ENCODE data around the gene ATG14.

- TF ChIP-seq CTCF (IDR thresholded peaks at IDR 0.05), result peak in 3 of 4 experiments; percentile 36 to 65 (median 55)
- TF ChIP-seq POLR2A (IDR thresholded peaks at IDR 0.05), result no peak
These were observed 18.5 kb upstream of the ATG14 start for GRCh38 chr14:55430024-55430690.

Measured in prostate gland (tissue), 2 donors.